ENCODE measurements around the gene APOBEC2. TPM values are rescaled to one million over a fixed set of nuclear protein-coding genes. Genes with fewer than 3 reads are reported as not detected.
A peak's percentile ranks its signal among the peaks of the same experiment; 100 is the strongest.

APOBEC2 gene
- total and polyA plus RNA-seq, 9 of the 15 experiments (the other 6 are each of a cell fraction or from before 2014, with no cell fraction given) = 0.25 to 1.6 TPM; not detected in 7

DNA sequence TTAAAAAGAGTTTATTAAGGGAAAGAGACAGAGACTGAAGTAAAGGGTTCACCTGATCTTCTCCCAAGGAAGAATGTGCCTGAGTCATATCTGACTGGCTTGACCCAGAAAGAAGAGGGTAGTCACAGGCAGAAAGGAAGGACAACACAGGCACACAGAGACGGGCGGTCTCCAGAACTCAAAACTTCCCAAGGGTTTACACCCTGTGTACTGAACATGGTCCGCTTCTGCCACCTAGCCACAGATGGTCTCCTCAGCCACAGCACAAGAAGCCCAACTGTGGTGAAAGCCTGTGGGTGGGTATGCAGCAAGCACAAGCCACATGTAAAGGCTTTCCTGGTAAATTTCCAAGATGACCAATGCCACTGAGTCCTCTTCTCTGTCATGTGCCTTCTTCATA, 31.2 kb upstream of the APOBEC2 start (continued):
- TF ChIP-seq, protein P1, sequence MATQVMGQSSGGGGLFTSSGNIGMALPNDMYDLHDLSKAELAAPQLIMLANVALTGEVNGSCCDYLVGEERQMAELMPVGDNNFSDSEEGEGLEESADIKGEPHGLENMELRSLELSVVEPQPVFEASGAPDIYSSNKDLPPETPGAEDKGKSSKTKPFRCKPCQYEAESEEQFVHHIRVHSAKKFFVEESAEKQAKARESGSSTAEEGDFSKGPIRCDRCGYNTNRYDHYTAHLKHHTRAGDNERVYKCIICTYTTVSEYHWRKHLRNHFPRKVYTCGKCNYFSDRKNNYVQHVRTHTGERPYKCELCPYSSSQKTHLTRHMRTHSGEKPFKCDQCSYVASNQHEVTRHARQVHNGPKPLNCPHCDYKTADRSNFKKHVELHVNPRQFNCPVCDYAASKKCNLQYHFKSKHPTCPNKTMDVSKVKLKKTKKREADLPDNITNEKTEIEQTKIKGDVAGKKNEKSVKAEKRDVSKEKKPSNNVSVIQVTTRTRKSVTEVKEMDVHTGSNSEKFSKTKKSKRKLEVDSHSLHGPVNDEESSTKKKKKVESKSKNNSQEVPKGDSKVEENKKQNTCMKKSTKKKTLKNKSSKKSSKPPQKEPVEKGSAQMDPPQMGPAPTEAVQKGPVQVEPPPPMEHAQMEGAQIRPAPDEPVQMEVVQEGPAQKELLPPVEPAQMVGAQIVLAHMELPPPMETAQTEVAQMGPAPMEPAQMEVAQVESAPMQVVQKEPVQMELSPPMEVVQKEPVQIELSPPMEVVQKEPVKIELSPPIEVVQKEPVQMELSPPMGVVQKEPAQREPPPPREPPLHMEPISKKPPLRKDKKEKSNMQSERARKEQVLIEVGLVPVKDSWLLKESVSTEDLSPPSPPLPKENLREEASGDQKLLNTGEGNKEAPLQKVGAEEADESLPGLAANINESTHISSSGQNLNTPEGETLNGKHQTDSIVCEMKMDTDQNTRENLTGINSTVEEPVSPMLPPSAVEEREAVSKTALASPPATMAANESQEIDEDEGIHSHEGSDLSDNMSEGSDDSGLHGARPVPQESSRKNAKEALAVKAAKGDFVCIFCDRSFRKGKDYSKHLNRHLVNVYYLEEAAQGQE (IDR thresholded peaks at IDR 0.05; ENCODE audit: borderline replicate concordance) = 0 out of 2 replicates have a peak, but pooled peaks have one; percentile 9
- TF ChIP-seq, protein P1 (CRISPR knock-in tag; IDR thresholded peaks at IDR 0.05; ENCODE audit: low read depth) = no peak
- no peak for TF ChIP-seq NFRKB (IDR thresholded peaks at IDR 0.05; ENCODE audit: low read depth)
- TF ChIP-seq ZNF324 (CRISPR knock-in tag; IDR thresholded peaks at IDR 0.05) = no peak
- no peak for TF ChIP-seq NR2F6 (CRISPR knock-in tag; IDR thresholded peaks at IDR 0.05)
- TF ChIP-seq, protein P2, sequence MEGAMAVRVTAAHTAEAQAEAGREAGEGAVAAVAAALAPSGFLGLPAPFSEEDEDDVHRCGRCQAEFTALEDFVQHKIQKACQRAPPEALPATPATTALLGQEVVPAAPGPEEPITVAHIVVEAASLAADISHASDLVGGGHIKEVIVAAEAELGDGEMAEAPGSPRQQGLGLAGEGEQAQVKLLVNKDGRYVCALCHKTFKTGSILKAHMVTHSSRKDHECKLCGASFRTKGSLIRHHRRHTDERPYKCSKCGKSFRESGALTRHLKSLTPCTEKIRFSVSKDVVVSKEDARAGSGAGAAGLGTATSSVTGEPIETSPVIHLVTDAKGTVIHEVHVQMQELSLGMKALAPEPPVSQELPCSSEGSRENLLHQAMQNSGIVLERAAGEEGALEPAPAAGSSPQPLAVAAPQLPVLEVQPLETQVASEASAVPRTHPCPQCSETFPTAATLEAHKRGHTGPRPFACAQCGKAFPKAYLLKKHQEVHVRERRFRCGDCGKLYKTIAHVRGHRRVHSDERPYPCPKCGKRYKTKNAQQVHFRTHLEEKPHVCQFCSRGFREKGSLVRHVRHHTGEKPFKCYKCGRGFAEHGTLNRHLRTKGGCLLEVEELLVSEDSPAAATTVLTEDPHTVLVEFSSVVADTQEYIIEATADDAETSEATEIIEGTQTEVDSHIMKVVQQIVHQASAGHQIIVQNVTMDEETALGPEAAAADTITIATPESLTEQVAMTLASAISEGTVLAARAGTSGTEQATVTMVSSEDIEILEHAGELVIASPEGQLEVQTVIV (CRISPR knock-in tag; IDR thresholded peaks at IDR 0.05; ENCODE audit: borderline replicate concordance) = no peak
- TF ChIP-seq MCM7 (IDR thresholded peaks at IDR 0.05) = no peak
- no peak for TF ChIP-seq NCOA6 (IDR thresholded peaks at IDR 0.05)
- no peak for TF ChIP-seq ZFP36 (IDR thresholded peaks at IDR 0.05; ENCODE audit: low read depth, low read length, partially characterized antibody)

All from K562 (cell line).